ENCODE results near the gene KDSR.

KDSR gene

GRCh38 chr18:63367053-63367953 lies at the start of gene KDSR:
Gene KDSR (minus strand): TSS chr18:63367206. CDS start chr18:63367118, 88 bp downstream.
- DNase-seq: peak; percentile 76 to 91

GRCh38 chr18:63412953-63413352 lies 45.9 kb upstream of the KDSR start:
- DNase-seq: no peak

- DNase-seq: peak in 1 of 2 experiments; percentile 30
These were observed 43.8 kb upstream of the KDSR start for GRCh38 chr18:63410792-63411191.

- peak in 1 of 2 experiments; percentile 25 for DNase-seq
These were observed 42.3 kb upstream of the KDSR start for GRCh38 chr18:63409301-63409700.

GRCh38 chr18:63407734-63408133 lies 40.7 kb upstream of the KDSR start:
- DNase-seq: no peak

GRCh38 chr18:63405986-63406385 lies 39.0 kb upstream of the KDSR start:
- no peak for DNase-seq

- DNase-seq: no peak
These were observed 35.5 kb upstream of the KDSR start for GRCh38 chr18:63402246-63403162.

GRCh38 chr18:63399300-63399699 lies 32.3 kb upstream of the KDSR start:
- DNase-seq: no peak

GRCh38 chr18:63397349-63397748 lies 30.3 kb upstream of the KDSR start:
- DNase-seq: no peak

GRCh38 chr18:63395503-63395902 lies 28.5 kb upstream of the KDSR start:
- DNase-seq: no peak

GRCh38 chr18:63394954-63395353 lies 27.9 kb upstream of the KDSR start:
- DNase-seq: no peak

GRCh38 chr18:63387861-63388260 lies 20.9 kb upstream of the KDSR start:
- no peak for DNase-seq

GRCh38 chr18:63382843-63383242 lies 15.8 kb upstream of the KDSR start:
- DNase-seq: no peak

GRCh38 chr18:63379639-63379962 lies 12.6 kb upstream of the KDSR start:
- DNase-seq: no peak

GRCh38 chr18:63378919-63379638 lies 12.1 kb upstream of the KDSR start:
- DNase-seq: no peak

- DNase-seq: no peak
These were observed 10.4 kb upstream of the KDSR start for GRCh38 chr18:63377275-63377980.

- no peak for DNase-seq
These were observed 9.5 kb upstream of the KDSR start for GRCh38 chr18:63376538-63376937.

GRCh38 chr18:63374540-63374939 lies 7.5 kb upstream of the KDSR start:
- no peak for DNase-seq

GRCh38 chr18:63373161-63373560 lies 6.2 kb upstream of the KDSR start:
- DNase-seq: no peak

GRCh38 chr18:63368611-63369010 lies 1.6 kb upstream of the KDSR start:
- no peak for DNase-seq

GRCh38 chr18:63366213-63367052 lies 573 bp downstream of the KDSR start:
- DNase-seq: peak; percentile 23 to 54

- DNase-seq: no peak
These were observed 1.2 kb downstream of the KDSR start for GRCh38 chr18:63365876-63366212.
